ENCODE measurements around the gene PRL.

The PRL gene

GRCh38 chr6:22296936-22297335 lies at the start of gene PRL:
Gene PRL, minus strand, starts transcription at chr6:22297036. Its CDS starts 54 bp downstream, at chr6:22296982.
- DNase-seq: no peak

DNA sequence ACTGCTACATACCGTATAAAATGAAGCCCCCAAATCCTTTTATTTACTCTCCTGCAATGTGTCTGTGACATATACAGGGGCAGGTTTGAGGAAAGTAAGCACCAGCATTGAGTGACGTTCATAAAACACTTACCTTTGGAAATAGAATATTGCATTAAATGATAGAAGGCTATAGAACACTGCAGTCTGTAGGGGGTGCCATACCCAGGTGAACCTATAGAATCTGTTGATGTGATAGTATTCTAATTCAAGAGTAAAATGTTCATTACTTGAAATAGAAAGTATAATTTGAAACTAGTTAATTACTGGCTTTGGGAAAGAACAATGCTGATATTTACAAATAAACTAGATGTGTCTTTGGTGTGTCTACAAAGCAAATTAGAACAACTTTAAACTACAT lies 47.0 kb upstream of the PRL start:
- DNase-seq: no peak

- DNase-seq: no peak
Measured at GRCh38 chr6:22334778-22335177, 37.9 kb upstream of the PRL start.

DNA sequence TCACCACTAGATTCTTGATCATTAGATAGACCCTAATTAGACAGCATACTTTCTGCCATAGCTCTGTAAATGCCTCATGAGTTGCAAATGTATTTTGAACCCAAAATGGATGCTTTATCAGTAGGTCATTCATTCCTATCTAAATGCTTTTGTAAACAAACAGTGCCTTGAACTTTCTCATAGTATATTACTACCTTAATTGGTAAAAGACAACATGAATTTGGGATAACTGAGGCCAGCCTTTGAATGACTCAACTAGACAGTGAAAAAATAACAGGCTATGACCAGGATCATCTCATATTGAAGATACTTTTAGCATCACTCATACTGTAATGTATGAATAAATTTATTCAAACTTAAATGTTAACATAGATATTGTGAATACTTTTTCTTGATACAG lies 37.0 kb upstream of the PRL start:
- no peak for DNase-seq

GRCh38 chr6:22332711-22333110 lies 35.9 kb upstream of the PRL start:
- no peak for DNase-seq

GRCh38 chr6:22332216-22332615 lies 35.4 kb upstream of the PRL start:
- DNase-seq: no peak

- DNase-seq: no peak
Measured at GRCh38 chr6:22330941-22331340, 34.1 kb upstream of the PRL start.

DNA sequence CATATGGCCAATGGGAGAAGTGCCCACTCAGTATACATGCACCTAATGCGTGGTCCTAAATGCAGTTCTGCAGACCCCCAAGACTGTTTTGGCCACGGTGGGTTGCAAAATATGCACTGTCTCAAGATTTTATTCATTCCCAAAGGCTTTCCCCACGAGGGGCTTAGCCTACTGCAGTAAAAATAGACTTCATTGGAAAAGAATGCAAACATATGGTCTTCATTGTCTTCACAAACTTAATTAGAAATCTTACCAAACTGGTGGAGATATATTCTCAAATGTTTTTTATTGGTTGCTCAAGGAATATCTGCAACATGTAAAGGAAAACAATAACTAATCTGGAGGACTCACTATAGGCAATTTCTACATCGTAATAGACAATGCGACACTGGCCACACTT lies 31.6 kb upstream of the PRL start:
- no peak for DNase-seq

DNA sequence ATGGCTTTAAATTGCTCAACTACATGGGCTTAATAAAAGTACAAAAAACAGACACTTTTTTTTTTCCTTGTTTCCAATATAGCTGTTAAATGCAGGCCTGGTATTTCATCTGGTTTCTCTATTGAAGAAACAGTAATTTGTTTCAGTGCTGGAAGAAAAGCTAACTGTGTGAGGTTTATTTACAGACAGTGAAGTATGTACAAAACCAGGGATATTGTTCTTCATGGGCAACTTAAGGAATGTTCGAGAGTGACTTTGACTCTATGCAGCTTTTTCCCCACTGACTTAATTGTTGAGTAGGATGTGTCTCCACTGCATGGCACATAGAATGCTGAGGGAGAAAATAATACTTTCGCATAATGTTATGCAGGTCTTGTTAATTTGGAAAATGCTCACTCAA lies 31.0 kb upstream of the PRL start:
- no peak for DNase-seq

DNA sequence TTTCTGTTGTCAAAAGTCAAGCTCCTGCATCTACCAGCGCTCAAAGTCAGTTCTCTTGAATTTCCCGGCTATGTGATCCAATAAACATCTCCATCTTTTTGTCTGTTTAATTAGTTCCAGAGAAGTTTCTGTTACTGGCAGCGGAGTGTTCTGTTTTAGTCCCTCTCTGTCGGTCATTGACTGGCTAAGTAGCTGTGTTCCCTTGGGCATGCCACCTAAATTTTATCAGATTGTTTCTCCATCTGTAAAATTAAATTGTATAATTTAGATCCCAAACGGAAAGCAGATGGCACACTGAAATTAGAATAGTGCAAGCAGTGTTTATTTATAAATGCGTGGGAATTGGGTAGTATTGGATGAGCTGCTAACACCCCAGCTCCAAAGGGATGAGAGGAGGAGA lies 29.7 kb upstream of the PRL start:
- DNase-seq: no peak

DNA sequence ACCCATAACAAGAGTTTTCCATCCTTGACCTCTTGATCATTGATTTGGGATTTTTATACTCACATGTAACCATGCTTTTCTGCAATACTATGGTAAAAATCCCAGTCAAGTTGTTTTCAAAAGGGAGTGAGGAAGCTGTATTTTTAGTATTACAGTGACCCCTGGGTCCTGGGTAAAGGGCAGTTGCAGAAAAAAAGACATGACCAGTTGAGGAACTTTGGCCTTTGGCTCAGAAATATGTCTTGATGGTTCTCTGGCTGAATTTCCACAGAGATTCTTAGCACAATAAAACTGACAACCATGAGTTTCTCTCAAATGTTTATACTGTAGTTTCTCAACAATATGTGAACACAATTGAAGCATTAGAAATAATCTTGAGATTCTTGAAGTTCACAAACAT lies 28.6 kb upstream of the PRL start:
- DNase-seq: no peak

- no peak for DNase-seq
Measured at GRCh38 chr6:22323848-22324247, 27.0 kb upstream of the PRL start.

GRCh38 chr6:22322103-22323030 lies 25.5 kb upstream of the PRL start:
- no peak for DNase-seq

DNA sequence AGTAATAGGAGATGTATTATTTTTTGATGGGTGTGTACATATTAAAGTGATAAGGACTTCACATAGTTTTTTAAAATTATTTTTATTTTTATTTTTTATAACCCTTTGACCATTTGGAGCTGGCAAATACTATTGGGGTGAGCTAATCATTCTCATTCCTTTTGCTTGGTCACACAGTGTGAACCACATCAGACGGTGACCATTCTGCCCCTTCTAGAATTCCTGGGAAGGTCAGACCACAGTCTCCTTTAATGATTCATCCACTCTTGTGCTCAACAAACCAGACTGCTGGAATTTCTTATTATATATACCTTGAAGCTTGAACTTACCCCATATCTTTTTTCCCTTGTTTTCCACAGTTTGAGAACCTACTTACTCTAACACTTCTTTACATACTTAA lies 23.9 kb upstream of the PRL start:
- no peak for DNase-seq

GRCh38 chr6:22318404-22318803 lies 21.6 kb upstream of the PRL start:
- no peak for DNase-seq

DNA sequence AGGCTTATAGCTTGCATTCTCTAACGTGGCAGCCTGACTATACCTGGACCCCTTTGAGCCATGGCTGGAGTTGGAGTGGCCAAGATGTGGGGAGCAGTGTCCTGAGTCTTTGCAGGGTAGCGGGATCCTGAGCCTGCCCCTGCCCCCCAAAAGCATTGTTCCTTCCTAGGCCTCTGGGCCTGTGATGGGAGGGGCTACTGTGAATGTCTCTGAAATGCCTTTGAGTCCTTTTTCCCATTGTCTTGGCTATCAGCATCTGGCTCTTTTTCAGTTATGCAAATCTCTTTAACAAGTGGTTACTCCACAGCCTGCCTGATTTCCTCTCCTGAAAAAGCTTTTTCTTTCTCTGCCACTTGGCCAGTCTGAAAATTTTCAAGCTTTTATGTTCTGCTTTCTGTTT lies 17.0 kb upstream of the PRL start:
- peak; percentile 12 for DNase-seq

GRCh38 chr6:22308939-22309338 lies 12.1 kb upstream of the PRL start:
- no peak for DNase-seq

GRCh38 chr6:22306741-22307466 lies 10.1 kb upstream of the PRL start:
- no peak for DNase-seq

DNA sequence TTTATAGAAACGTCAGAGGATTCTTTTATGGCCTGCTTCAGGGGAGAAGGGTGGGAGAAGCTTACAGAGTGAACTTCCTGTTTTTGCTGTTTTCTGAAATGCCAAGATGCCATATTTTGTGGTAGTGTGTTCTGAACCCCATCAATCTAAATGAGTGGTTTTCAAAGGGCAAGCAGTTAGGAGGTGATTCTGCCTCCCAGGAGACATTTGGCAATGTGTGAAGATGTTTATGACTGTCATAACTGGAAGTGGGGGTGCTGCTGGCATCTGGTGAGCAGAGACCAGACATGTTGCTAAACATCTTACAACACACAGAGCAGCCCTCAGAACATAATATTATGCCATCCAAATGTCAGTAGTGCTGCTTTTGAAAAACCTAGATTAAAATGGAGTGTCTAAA lies 6.0 kb upstream of the PRL start:
- no peak for DNase-seq

DNA sequence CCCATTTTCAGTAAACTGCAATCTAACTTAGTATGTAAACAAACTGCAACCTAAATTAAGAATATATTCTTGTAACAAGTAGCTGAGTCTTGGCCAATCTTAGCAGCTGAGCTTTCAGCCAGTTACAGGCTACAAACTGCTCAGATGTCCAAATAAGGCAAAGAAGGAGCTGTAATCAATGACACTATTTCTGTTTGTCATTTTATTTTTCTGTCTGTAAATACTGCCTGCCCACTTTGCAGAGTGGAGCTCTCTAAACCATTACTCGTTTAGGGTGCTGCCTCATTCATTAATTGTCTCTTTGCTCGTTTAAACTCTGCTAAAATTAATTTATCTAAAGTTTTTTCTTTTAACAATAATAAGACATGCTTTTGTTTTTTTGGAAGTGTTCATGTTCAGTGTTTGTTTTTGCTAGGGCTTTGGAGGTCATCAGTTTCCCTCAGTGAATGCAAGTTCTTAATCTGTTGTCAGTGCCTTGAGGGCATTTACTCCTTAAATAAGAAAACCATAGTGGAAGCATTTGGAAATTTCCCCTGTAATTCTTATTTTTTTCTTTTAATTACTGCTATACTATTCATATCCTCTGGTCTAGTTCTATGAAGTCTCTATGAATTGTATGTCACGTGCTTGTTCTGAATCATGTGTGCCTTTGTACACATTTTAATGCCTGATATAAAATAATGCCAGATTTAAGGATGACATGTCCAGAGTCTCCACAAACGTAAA lies 3.6 kb upstream of the PRL start:
- DNase-seq: no peak

GRCh38 chr6:22298475-22298890 lies 1.6 kb upstream of the PRL start:
- DNase-seq: no peak

DNA sequence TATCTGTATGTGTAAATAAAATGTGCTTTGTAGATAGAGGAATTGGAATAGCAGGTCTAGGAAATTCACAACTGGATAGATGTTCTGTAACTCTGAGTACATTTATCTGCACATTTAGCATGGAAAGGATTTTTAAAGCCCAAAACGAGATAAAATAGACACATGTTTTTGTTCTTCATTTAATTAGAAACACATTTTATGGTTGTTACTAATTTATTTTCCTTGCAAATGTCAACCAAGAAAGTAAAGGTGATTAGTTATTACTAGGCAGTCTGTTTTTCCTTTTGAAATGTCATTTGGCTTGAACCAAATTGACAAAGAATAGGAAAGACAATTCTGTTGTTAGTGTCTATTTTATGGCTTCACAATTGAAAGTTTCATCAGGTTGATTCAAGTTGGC lies 769 bp downstream of the PRL start:
- no peak for DNase-seq

GRCh38 chr6:22295145-22295544 lies 1.7 kb downstream of the PRL start:
- no peak for DNase-seq

- no peak for DNase-seq
Measured at GRCh38 chr6:22294301-22294700, 2.5 kb downstream of the PRL start.

All from GF-D8 (cell line).